Non-pigmented ciliary epithelial cell (primary cell): ENCODE data around the gene EPHB4.
"Not testable (repeated sequence)": the region's sequence is repeated elsewhere in the genome, so short reads cannot be mapped to it uniquely, and the experiment has no call there.

Experiments
- DNase-seq: peaks from one replicate; pipeline ENCODE4 v3.0.0-alpha.2; 2010; ENCODE audit warnings: low read depth

The EPHB4 gene

DNA sequence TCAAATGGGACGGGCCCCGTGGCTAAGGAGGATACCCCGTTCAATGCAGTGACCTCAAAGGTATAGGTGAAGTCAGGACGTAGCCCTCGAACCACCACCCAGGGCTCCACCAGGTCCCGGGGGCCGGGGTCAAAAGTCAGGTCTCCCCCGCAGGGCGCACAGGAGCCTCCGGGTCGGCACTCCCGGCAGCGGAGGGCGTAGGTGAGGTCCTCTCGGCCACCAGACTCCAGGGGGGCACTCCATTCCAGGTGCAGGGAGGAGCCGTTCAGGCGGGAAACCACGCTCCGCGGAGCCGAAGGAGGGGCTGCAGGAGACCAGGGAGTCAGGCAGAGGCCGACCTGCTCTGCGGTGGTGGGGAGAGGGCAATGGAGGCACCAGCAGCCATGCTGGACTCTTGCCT is 7.7 kb downstream of the EPHB4 start:
- no peak for DNase-seq

DNA sequence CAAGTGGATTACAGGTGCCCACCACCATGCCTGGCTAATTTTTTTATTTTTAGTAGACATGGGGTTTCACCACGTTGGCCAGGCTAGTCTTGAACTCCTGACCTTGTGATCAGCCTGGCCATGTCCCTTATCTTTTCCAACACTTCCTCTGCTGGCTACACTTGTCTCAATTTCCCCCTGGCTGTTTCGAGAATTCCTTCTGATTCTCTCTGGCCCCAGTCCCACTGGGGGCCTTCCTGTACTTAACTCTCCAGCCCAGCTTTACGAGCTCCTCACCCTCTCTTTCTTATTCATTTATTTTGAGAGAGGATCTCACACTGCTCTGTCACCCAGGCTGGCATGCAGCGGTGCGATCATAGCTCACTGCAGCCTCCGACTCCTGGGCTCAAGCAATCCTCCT is 8.5 kb downstream of the EPHB4 start:
- DNase-seq, result no peak

DNA sequence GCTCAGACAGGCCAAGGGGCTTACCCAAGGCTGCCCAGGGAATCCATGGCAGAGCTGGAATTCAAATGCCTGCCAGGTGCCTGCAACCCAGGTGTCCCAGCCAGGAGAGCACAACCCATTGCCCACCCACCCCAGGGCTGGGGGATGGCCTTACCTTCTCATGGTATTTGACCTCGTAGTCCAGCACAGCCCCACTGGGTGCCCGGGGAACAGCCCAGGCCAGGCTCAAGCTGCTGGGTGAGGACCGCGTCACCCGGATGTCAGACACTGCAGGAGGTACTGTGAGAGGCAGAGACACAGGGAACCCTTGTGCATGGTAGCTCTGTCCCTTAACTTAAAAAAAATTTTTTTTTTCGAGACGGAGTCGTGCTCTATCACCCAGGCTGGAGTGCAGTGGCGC is 9.0 kb downstream of the EPHB4 start:
- no peak for DNase-seq

DNA sequence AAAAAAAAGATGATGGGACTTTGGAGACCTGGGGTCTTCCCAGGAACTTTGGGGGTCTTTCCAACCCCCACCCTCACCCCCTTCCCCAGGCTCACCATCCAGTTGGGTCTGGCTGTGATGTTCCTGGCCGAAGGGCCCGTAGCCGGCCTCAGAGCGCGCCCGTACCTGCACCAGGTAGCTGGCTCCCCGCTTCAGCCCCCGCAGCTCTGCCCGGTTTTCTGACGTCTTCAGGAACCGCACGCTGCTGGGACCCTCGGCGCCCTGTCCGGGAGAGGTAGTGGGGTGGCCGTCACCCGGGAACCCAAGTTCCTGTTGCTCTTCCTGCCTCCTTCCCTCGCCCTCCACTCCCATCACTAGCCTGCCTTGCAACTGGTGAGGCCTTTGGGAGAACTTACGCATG is 10.2 kb downstream of the EPHB4 start:
- no peak for DNase-seq

DNA sequence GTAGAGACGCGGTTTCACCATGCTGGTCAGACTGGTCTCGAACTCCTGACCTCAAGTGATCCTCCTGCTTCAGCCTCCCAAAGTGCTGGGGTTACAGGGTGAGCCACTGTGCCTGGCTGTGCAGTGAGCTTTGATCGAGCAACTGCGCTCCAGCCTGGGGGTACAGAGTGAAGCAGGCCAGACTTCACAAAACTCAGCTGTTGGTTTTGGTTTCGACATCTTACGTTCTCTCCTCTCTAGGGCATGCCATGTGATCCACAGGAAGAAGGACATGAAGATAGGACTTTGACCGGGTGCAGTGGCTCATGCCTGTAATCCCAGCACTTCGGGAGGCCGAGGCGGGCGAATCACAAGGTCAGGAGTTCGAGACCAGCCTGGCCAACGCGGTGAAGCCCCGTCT is 10.8 kb downstream of the EPHB4 start:
- not testable (repeated sequence) for DNase-seq

DNA sequence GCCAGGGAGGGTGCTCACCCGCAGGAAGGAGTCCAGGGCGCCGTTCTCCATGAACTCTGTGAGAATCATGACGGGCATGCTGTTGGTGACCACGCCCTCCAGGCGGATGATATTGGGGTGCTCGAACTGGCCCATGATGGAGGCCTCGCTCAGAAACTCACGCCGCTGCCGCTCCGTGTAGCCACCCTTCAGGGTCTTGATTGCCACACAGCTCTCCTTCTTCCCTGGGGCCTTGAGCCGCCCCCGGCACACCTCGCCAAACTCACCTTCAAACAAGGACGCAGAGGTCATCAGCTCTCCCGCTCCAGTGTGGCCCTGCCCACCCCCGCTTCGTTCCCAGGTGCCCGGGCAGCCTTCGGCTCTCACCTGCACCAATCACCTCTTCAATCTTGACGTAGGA is 14.6 kb downstream of the EPHB4 start:
- no peak for DNase-seq

DNA sequence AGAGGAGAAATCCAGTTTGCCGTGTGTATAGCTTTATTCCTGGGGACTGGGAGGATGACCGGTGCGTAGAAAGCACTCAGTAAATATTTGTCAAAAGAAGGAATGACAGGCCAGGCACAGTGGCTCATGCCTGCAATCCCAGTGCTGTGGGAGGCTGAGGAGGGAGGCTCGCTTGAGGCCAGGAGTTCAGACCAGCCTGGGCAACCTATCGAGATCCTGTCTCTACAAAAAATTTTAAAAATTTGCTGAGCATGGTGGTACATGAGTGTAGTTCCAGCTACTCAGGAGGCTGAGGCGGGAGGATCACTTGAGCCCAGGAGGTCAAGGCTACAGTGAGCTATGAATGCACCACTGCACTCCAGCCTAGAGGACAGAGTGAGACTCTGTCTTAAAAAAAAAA is 15.8 kb downstream of the EPHB4 start:
- no peak for DNase-seq

DNA sequence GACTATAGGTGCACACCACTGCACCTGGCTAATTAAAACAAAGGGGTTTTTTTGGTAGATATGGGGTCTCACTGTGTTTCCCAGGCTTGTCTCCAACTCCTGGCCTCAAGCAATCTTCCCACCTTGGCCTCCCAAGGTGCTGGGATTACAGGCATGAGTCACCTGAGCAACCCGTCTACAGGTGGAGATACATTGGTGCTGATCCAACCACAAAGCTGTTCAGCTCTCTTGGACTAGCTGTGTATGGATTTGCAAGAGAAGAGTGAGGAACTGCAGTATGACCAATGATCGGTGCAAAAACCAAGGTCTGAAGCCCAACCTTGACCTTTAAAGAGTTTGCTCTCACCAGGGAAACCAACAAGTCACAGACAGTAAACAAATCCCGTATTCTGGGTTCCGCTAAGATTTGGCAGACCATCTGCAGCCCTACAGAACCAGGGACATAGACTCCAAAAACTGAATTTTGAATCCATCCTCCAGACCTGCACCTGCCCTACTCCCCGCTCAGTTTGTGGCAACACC is 18.9 kb downstream of the EPHB4 start:
- DNase-seq, result no peak

DNA sequence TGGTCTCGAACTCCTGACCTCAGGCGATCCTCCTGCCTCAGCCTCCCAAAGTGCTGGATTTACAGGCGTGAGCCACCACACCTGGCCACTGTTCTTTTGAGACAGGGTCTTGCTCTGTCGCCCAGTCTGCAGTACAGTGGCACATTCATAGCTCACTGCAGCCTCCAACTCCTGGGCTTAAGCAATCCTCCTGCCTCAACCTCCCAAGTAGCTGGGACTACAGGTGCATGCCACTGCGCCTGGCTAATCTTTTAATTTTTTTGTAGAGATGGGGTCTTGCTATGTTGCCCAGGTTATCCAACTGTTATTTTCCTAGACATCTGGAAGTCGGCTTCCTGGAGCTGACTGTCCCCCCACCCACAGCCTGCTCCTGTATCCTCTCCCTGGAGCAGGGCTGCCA is 20.4 kb downstream of the EPHB4 start:
- DNase-seq, result not testable (repeated sequence)

DNA sequence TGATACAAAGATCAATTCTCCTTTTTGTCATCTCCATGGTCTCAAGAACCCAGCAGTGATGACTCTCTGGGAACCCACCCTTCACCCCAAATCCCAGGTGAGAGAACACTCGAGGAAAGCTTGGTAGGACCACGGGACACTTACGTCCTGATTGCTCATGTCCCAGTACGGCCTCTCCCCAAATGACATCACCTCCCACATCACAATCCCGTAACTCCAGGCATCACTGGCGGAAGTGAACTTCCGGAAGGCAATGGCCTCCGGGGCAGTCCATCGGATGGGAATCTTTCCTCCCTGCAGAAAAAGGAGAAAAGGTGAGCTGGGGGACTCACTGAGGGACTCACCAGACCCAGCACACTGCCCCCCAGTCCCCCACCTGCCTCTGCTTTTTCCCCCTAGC is 21.0 kb downstream of the EPHB4 start:
- DNase-seq, result no peak

DNA sequence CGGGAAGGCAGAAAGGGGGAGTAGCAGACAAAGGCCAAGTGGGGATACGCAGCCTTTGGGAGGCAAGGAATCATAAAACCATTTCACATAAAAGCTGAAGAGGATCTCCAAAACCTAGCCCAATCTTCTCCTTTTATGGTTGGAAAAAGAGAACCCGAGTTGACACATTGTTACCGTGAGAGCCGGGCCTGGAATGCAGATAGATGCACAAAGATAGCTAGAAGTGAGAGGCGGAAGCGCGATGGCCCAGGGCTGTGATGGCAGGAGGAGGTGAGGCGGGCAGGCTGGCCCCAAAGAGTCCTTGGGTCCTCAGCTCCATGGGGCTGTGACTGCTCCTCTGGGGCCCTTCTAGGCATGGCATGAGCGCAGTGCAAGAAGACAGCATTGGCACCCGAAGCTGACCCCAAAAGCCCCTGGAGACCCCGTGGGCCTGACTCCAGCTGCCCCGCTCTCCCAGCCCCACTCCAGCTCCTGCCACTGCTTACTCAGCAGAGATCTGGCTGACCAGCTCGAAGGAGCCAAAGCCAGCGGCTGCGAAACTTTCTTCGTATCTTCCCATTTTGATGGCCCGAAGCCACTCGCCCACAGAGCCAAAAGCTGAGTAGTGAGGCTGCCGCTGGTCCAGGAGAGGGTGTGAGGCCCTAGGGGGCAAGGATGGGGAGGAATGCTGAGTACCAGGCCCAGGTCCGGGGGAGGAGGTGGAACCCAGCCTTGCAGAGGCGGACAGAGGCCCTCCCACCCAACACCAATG is 22.5 kb downstream of the EPHB4 start:
- no peak for DNase-seq

DNA sequence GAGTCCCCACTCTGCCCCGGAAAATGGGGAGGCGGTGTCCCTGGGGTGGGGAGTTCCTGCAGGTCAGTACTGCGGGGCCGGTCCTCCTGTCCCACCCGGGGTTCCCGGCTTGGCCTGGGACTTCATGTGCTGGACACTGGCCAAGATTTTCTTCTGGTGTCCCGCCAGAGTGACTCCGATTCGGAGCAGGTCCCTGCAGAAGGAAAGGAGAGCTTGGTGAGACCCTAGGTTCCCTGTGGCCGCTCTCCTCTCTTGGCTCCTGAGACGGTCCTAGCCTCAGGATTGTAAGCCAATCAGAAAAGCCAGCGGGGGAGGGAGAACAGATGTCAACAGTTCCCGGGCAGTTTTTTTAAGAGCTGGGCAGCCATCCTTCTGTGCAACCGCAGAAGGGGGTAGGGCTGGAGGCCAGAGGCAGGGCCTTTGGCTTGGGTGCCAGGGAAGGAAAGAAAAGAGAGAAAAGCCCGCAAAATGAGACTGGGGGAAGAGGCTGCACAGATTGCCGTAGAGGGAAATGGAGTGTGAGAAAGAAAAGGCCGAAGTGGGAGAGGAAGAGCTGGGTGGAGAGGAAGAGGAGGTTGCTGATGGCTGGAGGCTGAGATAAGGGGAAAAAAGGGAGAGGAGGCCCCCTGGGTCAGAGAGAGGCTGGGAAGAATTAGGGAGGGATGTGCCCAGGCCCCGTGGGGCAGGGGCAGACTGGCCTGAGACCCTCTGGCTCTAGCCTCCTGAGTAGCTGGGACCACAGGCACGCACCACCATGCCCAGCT is 23.7 kb downstream of the EPHB4 start:
- DNase-seq, result peak; percentile 47

DNA sequence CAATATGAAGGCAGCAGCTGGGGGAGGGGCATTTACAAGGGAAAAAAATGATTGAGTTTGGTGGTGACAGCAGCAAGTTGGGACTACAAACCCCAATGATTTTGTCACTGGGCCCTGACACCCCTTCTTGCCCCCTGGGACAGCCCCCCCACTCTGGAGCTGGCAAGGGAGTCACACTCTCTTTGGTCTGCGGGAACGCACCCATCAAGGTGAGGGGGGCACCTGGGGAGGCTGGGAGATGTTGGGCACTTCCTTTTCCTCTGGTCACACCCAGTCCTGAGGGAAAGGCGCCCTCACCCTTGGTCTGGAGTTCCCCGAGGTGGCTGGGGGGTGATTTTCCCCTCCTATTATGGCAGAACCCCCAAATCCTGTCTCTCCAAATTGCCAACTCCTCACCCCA is 24.4 kb downstream of the EPHB4 start:
- no peak for DNase-seq

DNA sequence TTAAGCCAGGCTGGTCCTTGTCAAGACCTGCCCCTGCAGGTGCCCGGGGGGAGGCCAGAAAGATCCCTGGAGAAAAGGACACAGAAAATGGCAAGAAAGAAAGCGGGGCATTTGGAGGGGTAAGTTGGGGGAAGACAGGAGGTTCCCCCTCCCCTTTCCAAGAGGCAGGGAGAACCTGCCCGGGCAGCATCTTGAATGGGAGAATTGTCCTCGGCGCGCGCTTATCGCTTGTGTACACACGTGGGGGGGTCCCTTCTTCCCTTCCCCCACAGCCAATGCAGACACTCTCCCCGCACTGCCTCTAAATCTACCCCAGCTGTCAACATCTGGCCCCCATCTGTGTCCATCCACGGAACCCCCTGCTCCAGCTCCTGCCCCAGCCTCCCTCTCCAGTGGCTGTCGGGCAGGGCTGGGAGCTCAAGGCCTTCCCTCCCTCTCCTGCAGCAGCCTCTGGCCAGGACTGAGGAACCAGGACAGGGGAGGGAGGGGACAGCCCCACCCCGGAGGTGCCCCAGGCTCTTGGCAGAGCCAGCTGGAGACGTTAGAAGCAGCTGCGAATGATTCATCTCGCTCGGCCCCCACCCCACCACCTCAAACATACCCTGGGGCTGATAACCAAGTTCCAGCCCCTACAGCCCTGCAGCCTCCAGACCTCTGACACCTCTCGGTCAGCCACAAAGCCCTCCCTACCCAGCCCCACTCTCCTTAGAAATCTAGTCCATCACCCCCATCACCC is 25.3 kb downstream of the EPHB4 start:
- DNase-seq, result peak; percentile 42

DNA sequence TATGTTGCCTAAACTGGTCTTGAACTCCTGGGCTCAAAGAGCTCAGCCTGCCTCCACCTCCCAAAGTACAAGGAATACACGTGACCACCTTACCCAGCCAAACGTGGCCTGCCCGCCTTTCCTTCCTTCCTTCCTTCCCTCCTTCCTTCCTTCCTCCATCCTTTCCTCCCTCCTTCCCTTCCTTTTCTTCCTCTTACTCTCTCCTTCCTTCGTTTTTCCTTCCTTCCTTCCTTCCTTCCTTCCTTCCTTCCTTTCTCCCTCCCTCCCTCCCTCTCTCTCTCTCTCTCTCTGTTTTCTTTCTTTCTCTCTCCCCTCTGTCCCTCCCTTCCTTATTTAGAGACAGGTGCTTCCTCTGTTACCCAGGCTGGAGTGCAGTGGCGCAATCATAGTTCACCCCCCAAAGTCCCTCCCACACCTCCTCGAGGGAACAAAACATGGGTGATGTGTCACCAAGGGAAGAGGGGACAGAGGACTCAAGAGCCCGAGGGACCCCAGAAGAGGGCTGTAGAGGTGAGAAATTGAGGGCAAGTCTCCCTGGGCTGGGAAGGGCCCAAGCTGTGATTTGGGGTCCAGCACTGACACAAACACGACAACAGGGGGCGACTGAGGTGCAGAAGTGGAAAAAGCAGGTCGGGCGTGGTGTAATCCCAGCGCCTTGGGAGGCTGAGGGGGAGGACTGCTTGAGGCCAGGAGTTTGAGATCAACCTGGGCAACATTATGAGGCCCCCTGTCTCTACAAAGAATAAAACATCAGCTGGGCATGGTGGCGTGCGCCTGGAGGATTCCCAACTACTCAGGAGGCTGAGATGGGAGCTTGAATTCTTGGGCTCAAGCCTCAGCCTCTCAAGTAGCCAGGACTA is 28.1 kb downstream of the EPHB4 start:
- peak; percentile 13 for DNase-seq

DNA sequence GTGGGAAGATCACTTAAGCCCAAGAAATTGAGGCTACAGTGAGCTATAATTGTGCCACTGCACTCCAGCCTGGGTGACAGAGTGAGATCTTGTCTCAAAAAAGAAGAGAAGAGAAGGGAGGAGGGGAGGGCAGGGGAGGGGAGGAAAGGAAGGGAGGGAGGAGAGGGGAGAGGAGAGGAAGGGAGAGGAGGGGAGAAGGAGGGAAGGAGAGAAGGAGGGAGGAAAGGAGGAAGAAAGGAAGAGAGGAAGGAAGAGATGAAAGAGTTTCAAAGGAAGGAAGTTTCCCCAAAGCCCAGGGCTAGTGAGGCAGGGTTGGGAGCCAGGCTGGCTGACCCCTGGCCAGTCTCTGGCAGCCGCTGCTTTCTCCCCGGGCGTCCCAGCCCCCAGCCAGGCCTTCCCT is 32.6 kb downstream of the EPHB4 start:
- DNase-seq, result no peak

DNA sequence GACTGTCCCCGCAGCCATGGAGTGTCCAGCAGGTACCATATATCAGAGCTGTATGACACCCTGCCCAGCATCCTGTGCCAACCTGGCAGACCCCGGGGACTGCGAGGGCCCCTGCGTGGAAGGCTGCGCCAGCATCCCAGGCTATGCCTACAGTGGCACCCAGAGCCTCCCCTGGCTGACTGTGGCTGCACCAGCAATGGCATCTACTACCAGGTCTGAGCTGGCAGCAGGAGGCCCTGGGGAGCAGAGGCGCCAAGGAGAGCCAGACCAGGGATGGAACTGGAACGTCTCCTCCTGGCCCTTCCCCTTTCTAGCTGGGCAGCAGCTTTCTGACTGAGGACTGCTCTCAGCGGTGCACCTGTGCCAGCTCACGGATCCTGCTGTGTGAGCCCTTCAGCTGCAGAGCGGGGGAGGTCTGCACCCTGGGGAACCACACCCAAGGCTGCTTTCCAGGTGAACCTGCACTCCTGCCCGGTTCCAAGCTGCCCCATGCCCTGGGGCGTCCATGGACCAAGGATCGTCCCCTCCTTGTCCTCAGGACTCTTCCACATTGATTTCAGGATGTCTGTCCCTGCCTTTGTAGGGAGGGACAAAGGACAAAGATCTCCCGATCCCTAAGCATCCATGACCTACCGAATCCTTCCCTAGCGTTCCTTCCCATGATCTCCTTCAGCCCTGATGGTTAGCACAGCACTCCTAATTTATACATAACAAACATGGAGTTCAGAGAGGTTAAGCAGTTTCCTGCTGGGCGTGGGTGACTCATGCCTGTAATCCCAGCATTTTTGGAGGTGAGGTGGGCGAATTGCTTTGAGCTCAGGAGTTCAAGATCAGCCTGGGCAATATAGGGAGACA is 33.3 kb downstream of the EPHB4 start:
- no peak for DNase-seq

DNA sequence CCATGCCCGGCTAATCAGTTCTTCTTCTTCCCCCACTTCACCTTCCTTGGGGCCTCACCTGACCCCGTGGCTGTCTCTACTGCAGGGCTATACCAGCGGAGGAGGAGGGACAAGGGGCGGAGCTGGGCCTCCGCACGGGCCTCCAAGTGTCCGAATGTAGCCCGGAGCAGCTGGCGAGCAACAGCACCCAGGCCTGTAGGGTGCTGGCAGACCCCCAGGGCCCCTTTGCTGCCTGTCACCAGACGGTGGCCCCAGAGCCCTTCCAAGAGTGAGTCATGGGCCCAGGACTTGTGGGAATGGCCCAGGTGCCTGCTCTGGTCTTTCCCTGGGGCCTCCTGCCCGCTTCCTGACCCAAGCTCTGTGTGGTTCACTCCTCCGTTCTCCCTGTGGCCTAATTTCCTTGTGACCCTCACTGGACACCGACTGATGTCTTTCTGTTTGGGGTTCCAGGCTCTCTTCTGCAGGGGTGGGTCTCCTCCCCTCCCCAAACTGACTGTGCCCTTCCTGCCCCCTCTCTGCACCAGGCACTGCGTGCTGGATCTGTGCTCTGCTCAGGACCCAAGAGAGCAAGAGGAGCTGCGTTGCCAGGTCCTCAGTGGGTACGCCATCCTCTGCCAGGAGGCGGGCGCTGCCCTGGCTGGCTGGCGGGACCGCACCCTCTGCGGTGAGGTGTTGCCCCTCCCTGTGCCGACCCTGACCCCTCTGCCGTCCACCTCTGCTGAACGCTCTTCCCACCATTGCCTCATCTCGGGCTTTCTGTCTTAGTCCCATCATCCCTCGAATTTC is 35.2 kb downstream of the EPHB4 start:
- DNase-seq, result no peak

DNA sequence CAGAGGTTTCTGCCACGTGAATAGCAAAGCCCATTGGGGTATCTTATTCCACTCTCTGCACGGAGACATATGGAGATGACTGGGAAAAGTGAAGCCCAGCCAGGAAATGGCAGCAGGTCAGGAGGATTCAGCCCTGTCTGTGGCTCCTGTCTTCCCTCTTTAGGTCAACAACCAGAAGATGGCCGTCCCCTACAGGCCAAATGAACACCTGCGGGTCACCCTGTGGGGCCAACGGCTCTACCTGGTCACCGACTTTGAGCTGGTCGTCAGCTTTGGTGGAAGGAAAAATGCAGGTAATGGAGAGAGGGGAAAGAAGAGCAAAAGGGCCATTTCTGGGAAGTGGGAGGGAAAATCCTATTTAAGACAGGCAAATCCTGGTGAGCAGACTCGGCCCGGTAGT is 38.3 kb downstream of the EPHB4 start:
- DNase-seq, result no peak

DNA sequence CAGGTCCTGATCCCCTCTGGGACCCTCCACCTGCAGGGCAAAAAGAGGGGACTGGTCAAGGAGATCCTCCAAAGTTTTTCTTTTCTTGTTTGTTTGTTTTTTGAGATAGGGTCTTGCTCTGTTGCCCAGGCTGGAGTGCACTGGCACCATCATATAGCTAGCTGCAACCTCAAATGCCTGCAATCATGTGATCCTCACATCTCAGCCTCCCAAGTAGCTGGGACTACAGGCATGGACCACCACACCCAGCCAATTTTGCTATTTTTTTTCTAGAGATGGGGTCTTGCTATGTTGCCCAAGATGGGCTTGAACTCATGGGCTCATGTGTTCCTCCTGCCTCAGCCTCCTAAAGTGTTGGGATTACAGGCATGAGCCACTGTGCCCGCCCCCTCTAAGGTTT is 41.0 kb downstream of the EPHB4 start:
- DNase-seq, result no peak
